Amniotic stem cell (primary cell): ENCODE data around the gene C5AR1.
"Not testable (repeated sequence)": the region's sequence is repeated elsewhere in the genome, so short reads cannot be mapped to it uniquely, and the experiment has no call there.

ENCODE experiments used
- DNase-seq: peaks from one replicate; lab custom pipeline; 2025; lab: John Stamatoyannopoulos, UW

C5AR1 gene

GRCh38 chr19:47309608-47310007, at the start of gene C5AR1:
TSS of gene C5AR1 (plus strand) at chr19:47309861. CDS start at chr19:47309896, 35 bp downstream.
- DNase-seq, result no peak

DNA sequence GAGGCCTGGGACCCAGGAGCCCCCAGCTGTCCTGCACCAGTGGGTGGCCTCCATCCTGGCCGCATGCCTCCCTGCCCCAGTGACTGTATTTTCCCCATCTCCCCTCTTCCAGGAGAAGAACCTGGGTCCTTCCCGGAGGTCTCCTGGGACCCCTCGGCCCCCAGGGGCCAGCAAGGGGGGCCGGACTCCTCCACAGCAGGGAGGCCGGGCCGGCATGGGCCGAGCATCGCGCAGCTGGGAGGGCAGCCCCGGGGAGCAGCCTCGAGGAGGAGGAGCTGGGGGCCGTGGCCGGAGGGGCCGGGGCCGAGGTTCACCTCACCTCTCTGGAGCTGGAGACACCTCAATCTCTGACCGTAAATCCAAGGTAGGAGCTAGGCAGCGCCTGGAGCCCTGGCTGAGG, 49.2 kb upstream of the C5AR1 start:
- no peak for DNase-seq

- not testable (repeated sequence) for DNase-seq
Observed at GRCh38 chr19:47261946-47262793, 47.5 kb upstream of the C5AR1 start.

- no peak for DNase-seq
Observed at GRCh38 chr19:47264629-47265028, 45.0 kb upstream of the C5AR1 start.

DNA sequence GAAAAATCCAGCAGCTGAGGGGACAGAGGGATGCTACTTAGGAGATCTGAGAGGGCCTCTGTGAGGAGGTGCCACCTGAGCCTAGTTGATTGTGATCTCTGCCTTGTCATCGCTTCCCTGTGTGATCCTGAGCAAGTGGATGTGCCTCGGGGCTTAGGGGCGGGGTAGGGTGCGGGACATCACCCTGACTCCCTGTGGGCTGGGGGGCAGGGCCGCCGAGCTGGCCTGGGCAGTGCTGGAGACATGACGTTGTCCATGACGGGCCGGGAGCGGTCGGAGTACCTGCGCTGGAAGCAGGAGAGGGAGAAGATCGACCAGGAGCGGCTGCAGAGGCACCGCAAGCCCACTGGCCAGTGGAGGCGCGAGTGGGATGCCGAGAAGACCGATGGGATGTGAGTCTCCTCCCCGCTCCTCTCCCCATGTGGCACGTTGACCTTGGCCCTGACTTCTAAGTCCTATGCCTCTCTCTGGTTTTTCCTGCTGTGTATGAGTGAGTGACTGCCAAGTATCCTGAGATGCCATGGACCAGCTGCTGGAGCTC, 43.2 kb upstream of the C5AR1 start:
- no peak for DNase-seq

DNA sequence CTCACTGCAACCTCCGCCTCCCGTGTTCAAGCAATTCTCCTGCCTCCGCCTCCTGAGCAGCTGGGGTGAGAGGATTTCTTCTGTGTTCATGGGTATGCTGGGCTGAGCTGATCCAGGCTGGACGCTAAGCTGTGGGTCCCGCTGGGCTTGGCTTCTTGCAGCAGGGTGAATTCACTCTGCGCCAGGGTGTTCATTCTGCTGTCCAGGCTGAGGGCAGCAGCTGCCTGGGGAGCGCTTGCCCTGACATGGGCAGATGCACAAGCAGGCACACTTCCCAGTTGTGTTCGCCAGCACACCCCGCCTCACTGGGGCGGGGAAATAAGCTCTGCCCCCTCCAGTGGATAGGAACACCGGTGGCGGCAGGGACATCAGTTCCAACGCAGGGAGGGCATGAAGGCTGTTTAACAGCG, 42.3 kb upstream of the C5AR1 start:
- no peak for DNase-seq

- DNase-seq, result no peak
Observed at GRCh38 chr19:47268028-47268427, 41.6 kb upstream of the C5AR1 start.

- no peak for DNase-seq
Observed at GRCh38 chr19:47269596-47269995, 40.1 kb upstream of the C5AR1 start.

DNA sequence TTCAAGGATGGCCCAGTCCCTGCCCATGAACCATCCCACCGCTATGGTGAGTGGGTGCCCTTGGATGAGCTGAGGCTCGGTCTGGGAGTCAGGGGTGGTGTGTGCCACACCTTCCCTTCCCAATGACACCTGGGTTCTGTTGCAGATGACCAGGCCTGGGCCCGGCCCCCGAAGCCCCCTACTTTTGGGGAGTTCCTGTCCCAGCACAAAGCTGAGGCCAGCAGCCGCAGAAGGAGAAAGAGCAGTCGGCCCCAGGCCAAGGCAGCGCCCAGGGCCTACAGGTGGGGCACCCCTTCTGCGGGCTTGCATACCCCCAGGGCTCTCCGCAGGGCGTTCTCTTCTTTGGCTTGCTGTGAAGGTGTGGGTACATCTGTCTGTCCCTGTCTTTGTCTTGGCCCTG, 39.3 kb upstream of the C5AR1 start:
- no peak for DNase-seq

- DNase-seq, result no peak
Observed at GRCh38 chr19:47271949-47272348, 37.7 kb upstream of the C5AR1 start.

DNA sequence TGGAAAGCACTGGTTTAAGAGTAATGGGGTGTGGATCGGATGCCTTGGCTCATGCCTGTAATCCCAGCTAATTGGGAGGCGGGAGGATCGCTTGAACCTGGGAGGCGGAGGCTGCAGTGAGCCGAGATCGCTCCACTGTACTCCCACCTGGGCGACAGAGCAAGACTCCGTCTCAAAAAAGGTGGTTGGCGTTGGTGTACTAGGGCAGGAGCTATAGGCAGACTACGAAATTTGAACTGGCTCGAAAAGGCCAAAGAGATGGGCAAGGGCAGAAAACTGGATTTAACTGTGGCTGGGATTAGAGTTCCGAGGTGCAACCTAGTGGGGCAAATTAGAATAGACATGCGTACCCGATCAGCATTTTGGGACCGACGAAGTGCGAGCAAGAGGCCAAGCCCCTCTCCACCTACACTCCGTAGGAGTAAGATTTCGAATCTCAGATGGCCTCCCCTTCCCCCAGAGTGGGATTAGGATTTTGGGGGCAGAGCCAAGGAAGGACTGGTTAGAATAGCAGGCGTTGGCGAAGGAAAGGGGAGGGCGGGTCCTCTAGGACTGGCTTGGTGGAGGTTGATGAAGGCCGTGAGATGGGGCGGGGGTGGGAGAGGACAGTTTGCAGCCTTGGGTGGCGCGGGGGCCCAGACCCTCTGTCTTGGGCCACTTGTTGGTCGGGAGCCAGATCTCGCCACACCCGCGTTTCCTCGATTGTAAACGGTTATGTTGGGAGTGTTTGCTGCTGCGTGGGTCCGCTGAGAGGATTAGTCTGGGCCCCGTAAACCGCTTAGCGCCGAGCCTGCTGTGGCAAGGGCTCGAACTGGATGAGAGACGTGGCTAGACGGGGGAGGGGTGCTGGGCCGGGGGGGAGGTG, 37.0 kb upstream of the C5AR1 start:
- DNase-seq, result no peak

- peak; percentile 82 for DNase-seq
Observed at GRCh38 chr19:47273313-47274070, 36.2 kb upstream of the C5AR1 start.

DNA sequence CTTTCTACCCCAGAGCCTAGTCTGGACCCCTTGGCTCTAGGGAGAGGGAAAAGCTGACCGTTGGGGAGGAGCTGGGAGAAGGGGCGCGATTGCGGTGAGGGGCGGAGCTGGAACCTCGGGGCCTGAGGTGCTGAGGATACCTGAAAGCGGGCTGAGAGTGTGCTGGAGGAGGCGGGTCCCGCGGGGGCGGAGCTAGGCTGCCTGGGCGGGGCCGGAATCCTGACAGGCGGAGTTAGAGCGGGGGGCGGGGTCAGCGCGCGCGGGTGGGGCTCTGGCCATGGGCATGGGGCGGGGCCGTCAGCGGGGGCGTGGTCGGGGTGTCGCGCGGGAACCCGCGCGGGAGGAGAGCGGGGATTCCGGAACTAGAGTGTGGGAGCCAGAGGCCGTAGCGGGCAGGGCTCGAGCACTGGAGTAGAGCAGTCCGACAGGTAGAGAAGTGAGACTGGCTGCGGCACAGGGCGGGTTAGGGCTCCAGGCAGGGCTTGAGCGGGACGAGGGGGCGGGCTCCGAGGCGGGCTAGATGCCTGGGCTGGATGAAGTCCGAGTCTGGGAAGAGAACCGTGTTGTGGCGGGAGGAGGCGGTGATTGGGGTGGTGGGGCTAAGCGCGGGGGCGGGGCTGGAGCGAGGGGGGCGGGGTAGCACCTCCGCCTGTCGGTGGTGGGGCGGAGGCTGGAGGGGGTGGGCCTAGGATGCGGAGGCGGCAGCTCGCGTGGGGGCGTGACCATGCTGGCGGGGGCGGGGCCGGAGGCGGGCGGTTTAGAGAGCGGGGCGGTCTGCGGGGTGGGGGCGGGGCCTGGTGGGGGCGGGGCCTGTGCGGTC, 35.4 kb upstream of the C5AR1 start, which contains the start of gene INAFM1:
Gene INAFM1 (plus strand): TSS at position 815 of the 820 bp plus-strand sequence. CDS start 35 bp downstream, outside the sequence.
- DNase-seq, result peak; percentile 82

GRCh38 chr19:47274891-47275761, 34.5 kb upstream of the C5AR1 start:
- no peak for DNase-seq

- no peak for DNase-seq
Observed at GRCh38 chr19:47275791-47276461, 33.7 kb upstream of the C5AR1 start.

DNA sequence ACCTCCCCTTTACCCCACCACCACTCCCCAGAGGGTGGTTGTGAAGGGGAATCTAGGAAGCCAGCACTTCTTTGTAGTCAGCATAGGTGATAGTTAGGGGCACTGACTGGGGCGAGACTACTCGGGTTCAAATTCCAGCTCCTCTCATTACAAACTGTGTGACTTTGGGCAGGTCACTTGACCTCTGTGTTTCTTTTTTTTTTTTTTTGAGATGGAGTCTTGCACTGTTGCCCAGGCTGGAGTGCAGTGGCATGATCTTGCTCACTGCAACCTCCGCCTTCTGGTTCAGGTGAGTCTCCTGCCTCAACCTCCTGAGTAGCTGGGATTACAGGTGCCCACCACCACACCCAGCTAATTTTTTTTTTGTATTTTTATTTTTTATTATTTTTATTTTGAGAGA, 33.1 kb upstream of the C5AR1 start:
- not testable (repeated sequence) for DNase-seq

DNA sequence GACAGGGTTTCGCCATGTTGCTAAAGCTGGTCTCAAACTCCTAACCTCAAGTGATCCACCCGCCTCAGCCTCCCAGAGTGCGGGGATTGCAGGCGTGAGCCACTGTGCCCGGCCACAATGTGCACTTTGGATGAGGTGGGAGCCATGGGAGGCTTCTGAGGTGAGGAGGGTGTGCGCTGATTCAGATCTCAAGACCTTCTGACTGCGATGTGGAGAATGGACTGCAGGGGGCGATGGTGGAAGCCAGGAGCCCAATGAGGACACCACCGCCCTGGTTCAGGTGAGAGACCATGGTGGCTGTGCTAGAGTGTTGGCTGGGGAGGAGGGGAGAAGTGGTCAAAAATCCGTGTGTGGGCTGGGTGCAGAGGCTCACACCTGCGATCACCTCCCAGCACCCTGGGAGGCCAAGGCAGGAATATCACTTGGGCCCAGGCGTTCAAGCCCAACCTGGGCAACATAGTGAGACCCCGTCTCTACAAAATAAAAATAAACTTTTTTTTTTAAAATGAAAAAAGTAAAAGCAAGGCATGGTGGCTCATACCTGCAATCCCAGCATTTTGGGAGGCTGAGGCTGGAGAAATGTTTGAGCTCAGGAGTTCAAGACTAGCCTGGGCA, 29.4 kb upstream of the C5AR1 start:
- no peak for DNase-seq

GRCh38 chr19:47283405-47284059, 26.1 kb upstream of the C5AR1 start:
- DNase-seq, result no peak
